ENCODE data around the gene OCRL. TPM values are rescaled to one million over a fixed set of nuclear protein-coding genes. Genes with fewer than 3 reads are reported as not detected.

OCRL gene
- total and polyA plus RNA-seq, 2 experiments from 2014 or later: 3.9 to 16.5 TPM

- H3K4me2 ChIP-seq: no peak overlapping the region
- H3K4me3 ChIP-seq: no peak overlapping the region
- no peaks in the 10 kb centered on the region for H4K20me1 ChIP-seq (replicated peaks; ENCODE audit: insufficient read depth)
- H3K27ac ChIP-seq (ENCODE audit: low read depth): no peak overlapping the region
- peaks cover 6% of the 10 kb centered on the region; the same call in 1 of the 3 replicates for H3K4me1 Mint-ChIP-seq
- DNase-seq (ENCODE audit: low spot score): no peak
- TF ChIP-seq, protein P1, sequence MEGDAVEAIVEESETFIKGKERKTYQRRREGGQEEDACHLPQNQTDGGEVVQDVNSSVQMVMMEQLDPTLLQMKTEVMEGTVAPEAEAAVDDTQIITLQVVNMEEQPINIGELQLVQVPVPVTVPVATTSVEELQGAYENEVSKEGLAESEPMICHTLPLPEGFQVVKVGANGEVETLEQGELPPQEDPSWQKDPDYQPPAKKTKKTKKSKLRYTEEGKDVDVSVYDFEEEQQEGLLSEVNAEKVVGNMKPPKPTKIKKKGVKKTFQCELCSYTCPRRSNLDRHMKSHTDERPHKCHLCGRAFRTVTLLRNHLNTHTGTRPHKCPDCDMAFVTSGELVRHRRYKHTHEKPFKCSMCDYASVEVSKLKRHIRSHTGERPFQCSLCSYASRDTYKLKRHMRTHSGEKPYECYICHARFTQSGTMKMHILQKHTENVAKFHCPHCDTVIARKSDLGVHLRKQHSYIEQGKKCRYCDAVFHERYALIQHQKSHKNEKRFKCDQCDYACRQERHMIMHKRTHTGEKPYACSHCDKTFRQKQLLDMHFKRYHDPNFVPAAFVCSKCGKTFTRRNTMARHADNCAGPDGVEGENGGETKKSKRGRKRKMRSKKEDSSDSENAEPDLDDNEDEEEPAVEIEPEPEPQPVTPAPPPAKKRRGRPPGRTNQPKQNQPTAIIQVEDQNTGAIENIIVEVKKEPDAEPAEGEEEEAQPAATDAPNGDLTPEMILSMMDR (conservative IDR thresholded peaks at IDR 0.05; ENCODE audit: low read depth in 2 of 2): no peak
- TF ChIP-seq ZNF331 (CRISPR knock-in tag; IDR thresholded peaks at IDR 0.05; ENCODE audit: low read depth) (no peak), ZNF114 (CRISPR knock-in tag; IDR thresholded peaks at IDR 0.05) (no peak), EZH2phosphoT487 (IDR thresholded peaks at IDR 0.05; ENCODE audit: unreplicated experiment) (no peak)
- TF ChIP-seq, protein P2, sequence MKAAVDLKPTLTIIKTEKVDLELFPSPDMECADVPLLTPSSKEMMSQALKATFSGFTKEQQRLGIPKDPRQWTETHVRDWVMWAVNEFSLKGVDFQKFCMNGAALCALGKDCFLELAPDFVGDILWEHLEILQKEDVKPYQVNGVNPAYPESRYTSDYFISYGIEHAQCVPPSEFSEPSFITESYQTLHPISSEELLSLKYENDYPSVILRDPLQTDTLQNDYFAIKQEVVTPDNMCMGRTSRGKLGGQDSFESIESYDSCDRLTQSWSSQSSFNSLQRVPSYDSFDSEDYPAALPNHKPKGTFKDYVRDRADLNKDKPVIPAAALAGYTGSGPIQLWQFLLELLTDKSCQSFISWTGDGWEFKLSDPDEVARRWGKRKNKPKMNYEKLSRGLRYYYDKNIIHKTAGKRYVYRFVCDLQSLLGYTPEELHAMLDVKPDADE (IDR thresholded peaks at IDR 0.05): no peak
- no peaks in the 10 kb centered on the region for H3F3A ChIP-seq (replicated peaks; ENCODE audit: low read depth)
- H3K9me2 ChIP-seq (ENCODE audit: insufficient read depth): no peaks in the 10 kb centered on the region
- H3K27ac Mint-ChIP-seq: no peak overlapping the region
- H3K4me3 Mint-ChIP-seq: no peak overlapping the region
- ATAC-seq: no peak
- no peaks in the 10 kb centered on the region; the same call in 1 of the 2 replicates for H3K4me1 ChIP-seq (ENCODE audit: insufficient read depth)
- H3K79me2 ChIP-seq (replicated peaks; ENCODE audit: insufficient read depth): no peaks in the 10 kb centered on the region
- peaks cover 3% of the 10 kb centered on the region for H3K27me3 Mint-ChIP-seq (ENCODE audit: insufficient read depth, low read depth, poor library complexity)
- H3K9me3 Mint-ChIP-seq: no peaks in the 10 kb centered on the region
- no peak overlapping the region for H2AFZ ChIP-seq
- H3K36me3 Mint-ChIP-seq (ENCODE audit: low read depth): no peaks in the 10 kb centered on the region
- H3K36me3 ChIP-seq (ENCODE audit: insufficient read depth): no peaks in the 10 kb centered on the region
- H3K27me3 ChIP-seq (ENCODE audit: insufficient read depth): no peaks in the 10 kb centered on the region
These were observed 101.4 kb downstream of the OCRL start for GRCh38 chrX:129641469-129641868.

DNA sequence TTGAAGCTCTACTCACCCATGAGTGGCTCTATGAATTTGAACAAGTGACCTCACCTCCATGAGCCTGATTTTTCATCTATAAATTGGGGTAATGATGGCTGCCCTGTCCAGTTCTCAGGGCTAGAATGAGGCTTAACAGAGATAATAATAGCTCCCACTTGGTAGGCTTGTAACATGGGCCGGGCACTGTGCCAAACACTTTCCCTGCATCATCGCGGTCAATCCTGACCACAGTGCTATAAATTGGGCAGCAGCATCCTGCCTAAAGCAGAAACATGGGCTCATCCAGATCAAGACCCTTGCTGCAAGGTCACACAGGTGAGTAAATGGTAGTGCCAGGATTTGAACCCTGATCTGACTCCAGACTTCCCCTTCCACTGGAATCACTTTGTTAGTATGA is 101.9 kb downstream of the OCRL start:
- no peaks in the 10 kb centered on the region for H3K9me3 Mint-ChIP-seq
- no peaks in the 10 kb centered on the region for H3K27me3 ChIP-seq (ENCODE audit: insufficient read depth)
- no peak for DNase-seq (ENCODE audit: low spot score)
- TF ChIP-seq EZH2phosphoT487 (IDR thresholded peaks at IDR 0.05; ENCODE audit: unreplicated experiment) (no peak), NANOG (IDR thresholded peaks at IDR 0.05; ENCODE audit: borderline replicate concordance) (no peak), EZH2 (IDR thresholded peaks at IDR 0.05; ENCODE audit: low read depth, unreplicated experiment) (no peak), POLR2AphosphoS5 (IDR thresholded peaks at IDR 0.05; ENCODE audit: low read depth) (no peak), JUNB (IDR thresholded peaks at IDR 0.05; ENCODE audit: unreplicated experiment) (no peak), ZNF331 (CRISPR knock-in tag; IDR thresholded peaks at IDR 0.05; ENCODE audit: low read depth) (no peak), STAT1 (IDR thresholded peaks at IDR 0.05; ENCODE audit: unreplicated experiment) (no peak), CREB1 (CRISPR knock-in tag; IDR thresholded peaks at IDR 0.05; ENCODE audit: low read depth) (no peak), ZNF114 (CRISPR knock-in tag; IDR thresholded peaks at IDR 0.05) (no peak)
- TF ChIP-seq, protein P2 (IDR thresholded peaks at IDR 0.05): no peak
- TF ChIP-seq, protein P1 (conservative IDR thresholded peaks at IDR 0.05; ENCODE audit: low read depth in 2 of 2): no peak
- TF ChIP-seq, protein P3, sequence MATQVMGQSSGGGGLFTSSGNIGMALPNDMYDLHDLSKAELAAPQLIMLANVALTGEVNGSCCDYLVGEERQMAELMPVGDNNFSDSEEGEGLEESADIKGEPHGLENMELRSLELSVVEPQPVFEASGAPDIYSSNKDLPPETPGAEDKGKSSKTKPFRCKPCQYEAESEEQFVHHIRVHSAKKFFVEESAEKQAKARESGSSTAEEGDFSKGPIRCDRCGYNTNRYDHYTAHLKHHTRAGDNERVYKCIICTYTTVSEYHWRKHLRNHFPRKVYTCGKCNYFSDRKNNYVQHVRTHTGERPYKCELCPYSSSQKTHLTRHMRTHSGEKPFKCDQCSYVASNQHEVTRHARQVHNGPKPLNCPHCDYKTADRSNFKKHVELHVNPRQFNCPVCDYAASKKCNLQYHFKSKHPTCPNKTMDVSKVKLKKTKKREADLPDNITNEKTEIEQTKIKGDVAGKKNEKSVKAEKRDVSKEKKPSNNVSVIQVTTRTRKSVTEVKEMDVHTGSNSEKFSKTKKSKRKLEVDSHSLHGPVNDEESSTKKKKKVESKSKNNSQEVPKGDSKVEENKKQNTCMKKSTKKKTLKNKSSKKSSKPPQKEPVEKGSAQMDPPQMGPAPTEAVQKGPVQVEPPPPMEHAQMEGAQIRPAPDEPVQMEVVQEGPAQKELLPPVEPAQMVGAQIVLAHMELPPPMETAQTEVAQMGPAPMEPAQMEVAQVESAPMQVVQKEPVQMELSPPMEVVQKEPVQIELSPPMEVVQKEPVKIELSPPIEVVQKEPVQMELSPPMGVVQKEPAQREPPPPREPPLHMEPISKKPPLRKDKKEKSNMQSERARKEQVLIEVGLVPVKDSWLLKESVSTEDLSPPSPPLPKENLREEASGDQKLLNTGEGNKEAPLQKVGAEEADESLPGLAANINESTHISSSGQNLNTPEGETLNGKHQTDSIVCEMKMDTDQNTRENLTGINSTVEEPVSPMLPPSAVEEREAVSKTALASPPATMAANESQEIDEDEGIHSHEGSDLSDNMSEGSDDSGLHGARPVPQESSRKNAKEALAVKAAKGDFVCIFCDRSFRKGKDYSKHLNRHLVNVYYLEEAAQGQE (IDR thresholded peaks at IDR 0.05; ENCODE audit: unreplicated experiment): no peak

More for the DNA sequence above, 101.9 kb downstream of the OCRL start:
- no peak overlapping the region for H3K4me3 Mint-ChIP-seq
- Histone ChIP-seq H3F3A (replicated peaks; ENCODE audit: low read depth) (no peaks in the 10 kb centered on the region), H3K4me3 (no peak overlapping the region), H3K9me2 (ENCODE audit: insufficient read depth) (no peaks in the 10 kb centered on the region), H3K79me2 (replicated peaks; ENCODE audit: insufficient read depth) (no peaks in the 10 kb centered on the region), H3K27ac (ENCODE audit: low read depth) (no peak overlapping the region), H3K4me1 (ENCODE audit: insufficient read depth) (no peaks in the 10 kb centered on the region; the same call in 1 of the 2 replicates), H2AFZ (no peak overlapping the region), H3K36me3 (ENCODE audit: insufficient read depth) (no peaks in the 10 kb centered on the region), H3K4me2 (no peak overlapping the region), H4K20me1 (replicated peaks; ENCODE audit: insufficient read depth) (no peaks in the 10 kb centered on the region)
- H3K27ac Mint-ChIP-seq: no peak overlapping the region
- no peaks in the 10 kb centered on the region for H3K36me3 Mint-ChIP-seq (ENCODE audit: low read depth)
- peaks cover 3% of the 10 kb centered on the region for H3K27me3 Mint-ChIP-seq (ENCODE audit: insufficient read depth, low read depth, poor library complexity)
- H3K4me1 Mint-ChIP-seq: peaks cover 6% of the 10 kb centered on the region; the same call in 1 of the 3 replicates
- no peak for ATAC-seq
